Measurements from ENCODE around the gene MAP3K14.

The MAP3K14 gene

DNA sequence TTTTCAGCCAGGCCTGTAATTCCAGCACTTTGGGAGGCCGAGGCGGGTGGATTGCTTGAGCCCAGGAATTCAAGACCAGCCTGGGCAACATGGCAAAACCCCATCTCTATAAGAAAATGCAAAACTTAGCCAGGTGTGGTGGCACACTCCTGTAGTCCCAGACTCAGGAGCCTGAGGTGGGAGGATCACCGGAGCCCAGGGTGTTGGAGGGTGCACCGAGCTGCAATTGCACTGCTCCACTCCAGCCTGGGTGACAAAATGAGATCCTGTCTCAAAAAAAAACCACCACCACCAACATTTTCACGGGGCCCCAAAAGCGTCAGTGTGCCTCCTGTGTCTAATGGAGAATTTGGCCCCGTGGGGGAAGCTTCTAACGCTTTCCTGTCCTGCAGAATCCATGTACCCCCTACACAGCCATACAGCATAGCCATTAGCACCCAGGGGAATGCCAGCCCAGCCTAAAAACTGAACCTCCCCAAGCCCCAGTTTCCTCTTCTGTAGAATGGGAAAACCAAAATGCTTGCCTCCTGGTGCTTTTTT is 22.2 kb upstream of the MAP3K14 start:
- no peak for DNase-seq

DNA sequence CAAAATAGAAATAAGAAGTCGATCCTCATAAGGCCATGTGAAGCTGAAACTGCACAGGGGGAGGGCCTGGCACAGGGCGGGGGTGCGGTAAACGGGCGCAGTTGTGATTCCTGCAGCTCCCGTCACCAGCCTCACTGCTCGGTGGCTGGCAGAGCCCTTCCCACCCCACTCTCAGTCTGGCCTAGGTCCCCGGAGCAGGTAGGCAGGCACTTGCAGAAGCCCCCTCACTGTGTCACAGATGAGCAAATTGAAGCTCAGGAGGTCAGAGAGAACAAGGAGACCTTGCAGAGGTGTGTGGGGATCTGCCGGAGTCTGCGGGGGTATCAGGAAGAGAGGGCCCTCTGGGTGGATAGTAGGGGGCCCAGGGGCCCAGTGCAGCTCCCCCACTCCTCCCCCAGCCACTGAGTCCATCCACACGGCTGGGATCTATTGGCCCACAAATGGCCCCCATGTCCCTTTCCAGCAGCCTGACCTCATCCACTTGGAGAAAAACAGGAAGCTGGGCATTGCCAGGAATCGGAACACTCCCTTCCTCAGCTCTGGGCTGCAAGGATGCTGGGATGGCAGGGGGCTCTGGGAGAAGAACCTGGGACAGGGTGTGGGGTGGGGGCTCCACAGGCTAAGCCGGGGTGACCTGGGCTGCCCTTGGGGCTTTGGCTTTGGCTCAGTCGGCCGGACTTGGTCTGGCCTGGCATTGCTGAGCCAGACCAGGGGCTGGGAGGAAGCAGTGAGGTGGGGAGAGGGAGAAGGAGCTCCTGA is 21.4 kb upstream of the MAP3K14 start:
- no peak for DNase-seq

DNA sequence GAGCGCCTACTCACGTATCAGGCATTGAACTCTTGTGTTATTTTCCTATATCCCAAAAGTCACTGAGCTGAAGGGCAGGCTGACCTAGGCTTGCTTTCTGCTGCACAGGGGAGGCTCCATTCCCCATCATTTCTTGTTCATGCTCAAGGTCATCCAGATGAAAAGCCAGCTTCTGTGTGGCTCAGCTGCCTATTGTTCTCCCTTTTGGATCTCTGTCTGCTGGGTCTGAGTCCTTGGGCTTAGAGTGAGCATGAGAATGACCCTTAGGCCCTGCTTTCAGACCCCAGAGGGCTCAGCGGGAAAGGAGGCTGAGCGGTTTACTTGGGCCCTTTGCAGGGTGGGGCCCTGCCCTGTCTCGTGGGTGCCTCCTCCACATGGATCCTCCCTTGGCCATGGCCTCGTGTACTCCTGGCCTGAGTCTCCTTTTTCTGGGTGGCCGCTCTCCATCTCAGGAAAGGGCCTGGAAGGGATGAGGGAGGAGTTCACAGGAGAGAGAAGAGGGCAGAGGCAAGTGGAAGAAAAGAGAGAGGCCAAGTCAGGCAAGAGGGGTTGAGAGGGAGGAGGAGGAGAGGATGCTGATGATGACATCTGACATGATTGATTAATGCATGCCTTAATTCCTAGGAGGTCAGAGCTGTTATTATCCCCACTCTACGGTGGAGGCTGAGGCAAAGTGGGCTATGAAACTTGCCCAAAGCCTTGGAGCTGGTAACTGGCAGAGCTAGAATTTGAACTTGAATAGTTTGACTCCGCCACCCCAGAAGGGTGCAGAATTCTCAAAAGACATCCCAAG is 19.8 kb upstream of the MAP3K14 start:
- no peak for DNase-seq

DNA sequence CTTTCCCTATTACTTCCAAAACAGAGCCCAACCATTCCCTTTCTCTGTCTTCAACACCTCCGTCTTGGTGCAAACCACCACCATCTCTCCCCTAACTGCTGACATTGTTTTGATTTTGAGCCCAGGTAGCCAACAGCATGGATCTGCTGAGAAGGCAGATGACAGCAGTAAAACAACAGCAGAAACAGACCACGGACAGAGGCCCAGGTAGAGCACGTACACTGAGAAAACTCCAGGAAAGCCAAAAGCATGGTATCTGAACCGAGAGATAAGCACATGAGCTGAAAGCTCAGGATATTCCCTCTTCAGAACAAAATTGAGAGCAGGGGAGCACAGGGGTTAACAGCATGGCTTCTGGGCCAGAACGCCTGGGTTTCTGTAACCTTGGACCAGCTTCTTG is 18.9 kb upstream of the MAP3K14 start:
- no peak for DNase-seq

DNA sequence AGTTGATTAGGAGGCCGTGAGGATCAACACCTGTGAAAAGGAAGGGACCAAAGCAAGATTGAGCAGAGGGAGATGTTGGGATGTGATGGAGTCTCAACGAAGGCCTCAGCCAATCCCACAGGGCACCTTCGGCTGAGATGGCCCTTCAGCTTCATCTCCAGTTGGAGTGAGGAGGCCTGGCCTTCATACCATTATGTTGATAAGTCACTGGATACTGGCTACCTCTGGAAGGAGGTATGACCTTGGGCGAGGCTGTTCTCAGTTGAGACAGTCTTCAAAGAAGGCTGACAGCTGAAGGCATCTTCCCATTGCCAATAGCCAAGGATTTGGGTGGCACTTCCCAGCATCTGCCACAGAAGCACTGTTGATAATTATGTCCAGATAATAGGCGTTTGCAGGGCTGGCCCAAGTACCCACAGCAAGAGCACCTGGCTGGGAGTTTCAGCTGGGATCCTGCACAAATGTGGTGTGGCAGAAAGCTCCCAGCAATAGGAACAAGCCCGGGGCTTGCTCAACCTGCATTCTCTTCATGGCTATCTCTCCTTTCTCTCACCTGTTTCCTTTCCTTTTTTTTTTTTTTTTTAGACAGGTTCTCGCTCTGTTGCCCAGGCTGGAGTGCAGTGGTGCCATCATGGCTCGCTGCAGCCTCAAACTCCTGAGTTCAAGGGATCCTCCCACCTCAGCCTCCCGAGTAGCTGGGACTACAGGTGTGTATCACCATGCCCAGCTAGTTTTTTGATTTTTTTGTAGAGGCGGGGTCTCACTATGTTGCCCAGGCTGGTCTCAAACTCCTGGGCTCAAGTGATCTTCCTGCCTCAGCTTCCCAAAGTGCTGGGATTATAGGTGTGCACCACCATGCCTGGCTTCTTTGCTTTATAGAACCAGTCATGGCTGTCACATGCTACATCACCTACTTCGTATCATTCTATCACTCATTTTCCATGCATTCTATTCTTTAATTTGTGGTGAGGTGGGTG is 18.2 kb upstream of the MAP3K14 start:
- no peak for DNase-seq

DNA sequence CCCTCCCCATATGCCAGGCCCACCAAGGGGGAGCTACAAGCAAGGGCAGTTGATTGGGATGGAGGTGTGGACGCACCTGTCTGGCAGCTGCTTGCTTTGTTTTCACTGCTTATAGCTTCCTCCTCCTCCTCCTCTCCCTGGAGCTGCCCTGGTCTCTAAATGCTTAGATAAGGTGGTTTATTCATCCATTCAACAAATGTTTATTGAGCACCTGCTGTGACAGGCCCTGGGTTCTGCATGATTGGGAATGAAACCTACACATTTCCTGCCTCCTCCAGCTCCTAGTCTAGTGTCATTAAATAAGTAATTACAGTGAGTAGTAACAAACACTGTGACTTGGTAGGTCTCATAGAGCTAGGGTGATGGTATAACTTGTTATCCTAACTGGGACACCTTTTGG is 17.4 kb upstream of the MAP3K14 start:
- DNase-seq = no peak

DNA sequence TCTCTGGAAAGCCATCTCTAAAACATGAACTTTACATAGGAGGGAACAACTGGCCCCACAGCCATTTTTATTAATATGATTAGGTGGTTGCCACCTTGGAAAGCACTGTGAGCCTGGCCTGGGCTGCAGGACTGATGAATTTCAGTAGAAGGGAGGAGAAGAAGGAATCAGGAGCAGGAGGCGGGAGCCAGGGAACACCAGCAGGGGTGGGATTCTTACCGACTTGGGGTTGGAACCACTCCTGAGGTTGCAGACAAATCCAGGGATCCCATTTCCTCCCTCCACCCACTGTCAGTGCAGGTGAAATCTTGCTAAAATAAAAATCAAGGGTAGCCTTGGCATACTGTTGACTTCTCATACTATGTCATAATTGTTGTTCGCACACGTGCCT is 16.9 kb upstream of the MAP3K14 start:
- no peak for DNase-seq

DNA sequence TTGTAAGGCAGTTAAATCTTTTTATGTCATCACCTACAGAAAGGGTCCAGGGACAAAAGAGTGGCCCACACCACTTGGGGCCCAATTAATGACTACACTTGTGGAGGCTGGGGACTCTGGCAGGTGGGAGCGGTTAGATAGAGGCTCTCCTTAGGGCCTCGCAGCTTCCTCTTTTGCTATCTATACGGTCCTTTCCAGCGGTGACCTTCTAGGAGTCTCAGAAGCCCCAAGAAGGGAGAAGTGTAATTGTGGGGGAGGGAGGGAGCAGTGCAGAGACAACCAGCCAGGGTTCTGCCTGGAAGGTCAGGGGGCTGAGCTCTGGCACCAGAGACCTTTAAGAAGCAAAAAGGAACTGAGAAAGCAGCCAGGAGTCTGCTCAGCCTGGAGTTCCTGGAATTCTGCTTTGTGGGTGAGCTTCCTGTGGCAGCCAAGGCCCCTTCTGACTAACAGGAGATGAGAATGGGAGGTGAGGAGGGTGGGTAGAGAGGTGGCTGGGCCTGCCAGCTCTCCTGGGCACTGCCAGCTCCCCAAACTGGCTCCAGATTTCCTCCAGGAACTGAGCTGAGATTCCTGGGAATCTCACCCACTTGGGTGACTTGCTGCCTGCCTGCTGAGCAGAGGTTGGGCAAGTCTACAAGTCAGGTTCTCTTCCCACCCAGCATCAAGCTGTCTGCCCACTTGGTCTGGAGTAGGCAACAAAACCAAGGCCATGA is 16.3 kb upstream of the MAP3K14 start:
- no peak for DNase-seq

DNA sequence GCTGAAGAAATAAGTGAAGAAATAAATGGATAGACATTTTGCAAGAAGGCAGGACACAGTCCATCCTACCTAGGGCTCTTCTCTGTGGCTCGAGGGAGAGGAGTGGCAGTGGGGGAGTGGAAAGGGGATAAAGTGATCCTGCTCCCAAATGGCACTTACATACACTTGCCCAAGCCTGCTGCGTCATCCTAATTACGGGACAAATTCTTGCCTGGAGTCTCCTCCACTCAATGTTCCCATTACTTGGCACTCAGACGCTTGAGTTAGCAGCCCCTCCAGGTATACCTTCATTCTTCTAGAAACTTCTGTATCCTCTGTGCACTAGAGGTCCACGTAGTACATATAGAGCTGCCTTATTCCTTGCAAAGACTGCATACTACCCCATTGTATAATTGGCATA is 15.7 kb upstream of the MAP3K14 start:
- DNase-seq = no peak

DNA sequence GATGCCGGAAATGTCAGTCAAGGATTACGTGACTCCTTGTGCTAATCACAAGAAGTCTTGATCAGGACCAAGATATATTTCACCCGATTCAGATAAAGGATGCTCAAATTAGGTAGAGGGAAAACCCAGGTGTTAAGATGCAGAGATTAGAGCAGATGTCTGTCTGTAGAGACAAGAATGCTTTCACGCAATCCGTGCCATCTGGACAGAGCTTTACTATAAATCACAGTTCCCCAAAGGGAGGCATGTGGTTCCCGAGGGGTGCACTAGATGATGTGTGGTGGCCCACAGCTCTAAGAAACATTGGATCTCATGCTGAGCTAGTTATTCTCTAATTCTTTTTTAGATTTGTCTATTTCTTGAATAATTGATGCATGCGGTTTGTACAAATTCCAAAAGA is 9.8 kb upstream of the MAP3K14 start:
- DNase-seq = peak; percentile 83

DNA sequence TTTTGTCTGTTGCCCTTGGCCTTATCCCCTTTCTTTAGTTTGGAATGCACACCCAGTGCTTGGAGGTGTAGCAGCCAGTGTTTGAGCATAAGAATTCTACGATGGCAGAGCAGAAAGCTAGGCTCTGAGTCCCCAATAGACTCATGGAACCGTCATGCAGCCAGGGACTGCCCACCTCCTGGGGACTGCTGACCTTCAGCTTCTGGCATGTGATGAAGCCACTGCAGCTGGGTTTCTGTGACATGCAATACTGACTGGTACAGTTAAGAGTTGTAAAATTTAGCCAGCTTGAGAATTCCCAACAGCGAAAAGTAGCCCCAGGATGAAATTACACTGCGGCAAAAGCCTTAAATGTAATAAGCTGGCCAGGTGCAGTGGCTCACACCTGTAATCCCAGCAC is 9.0 kb upstream of the MAP3K14 start:
- no peak for DNase-seq

DNA sequence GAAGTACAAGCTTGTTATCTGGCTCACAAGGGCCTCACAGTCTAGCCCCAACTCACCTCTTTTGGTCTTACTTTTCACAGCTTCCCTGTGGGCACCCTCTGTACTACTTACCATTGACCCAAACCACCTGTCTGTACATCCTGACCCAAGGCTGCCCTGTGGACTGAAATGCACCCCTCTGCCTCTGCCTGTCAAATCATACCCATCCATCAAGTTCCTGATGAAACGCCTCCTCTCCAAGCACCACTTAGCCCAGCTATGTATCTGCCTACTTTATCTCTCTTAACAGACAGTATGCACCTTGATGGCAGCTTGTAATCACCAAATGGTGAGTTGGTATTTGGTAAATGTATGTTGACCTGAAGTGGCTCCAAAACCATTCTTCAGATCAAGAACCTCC is 7.5 kb upstream of the MAP3K14 start:
- DNase-seq = no peak

DNA sequence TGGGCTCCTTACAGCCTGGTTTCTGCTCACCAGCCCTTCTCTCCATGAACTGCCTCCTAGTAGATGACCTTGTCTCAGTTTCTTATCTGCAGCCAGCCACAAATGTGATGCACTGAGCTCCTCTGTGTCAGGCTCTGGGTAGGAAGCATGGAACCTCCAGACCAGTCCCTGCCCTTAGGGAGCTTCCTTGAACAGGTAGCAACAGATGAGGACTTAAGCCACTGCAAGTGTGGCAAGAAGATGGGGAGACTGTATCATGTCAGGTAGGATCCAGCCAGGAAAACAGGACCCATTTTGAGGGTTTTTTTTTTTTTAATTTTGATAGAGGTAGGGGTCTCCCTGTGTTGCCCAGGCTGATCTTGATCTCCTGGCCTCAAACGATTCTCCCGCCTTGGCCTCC is 5.3 kb upstream of the MAP3K14 start:
- no peak for DNase-seq

DNA sequence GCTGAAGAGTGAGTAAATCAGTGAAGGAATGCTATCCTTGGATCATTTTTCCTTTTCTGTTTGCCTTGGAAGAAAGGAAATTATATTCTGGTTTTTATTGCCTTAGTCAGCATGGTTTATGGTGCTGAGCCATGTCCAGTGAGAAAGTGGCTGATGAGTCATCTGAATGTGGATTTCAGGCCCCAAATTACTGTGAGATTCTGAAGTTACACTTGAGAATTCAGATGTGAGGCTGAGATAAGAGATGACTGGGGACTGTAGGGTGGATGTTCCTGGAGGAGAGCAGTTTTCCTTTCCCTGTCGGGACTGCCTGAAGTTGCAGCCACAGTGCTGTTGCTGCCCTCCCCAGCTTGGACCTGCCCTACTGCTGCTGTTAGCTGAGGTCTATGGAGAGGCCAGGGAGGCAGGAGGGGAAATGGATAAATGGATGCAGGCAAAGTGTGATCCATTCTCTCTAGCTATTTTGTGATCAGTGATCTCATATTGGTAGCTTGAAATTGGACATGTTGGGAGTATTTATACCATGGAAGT is 4.2 kb upstream of the MAP3K14 start:
- DNase-seq = no peak

DNA sequence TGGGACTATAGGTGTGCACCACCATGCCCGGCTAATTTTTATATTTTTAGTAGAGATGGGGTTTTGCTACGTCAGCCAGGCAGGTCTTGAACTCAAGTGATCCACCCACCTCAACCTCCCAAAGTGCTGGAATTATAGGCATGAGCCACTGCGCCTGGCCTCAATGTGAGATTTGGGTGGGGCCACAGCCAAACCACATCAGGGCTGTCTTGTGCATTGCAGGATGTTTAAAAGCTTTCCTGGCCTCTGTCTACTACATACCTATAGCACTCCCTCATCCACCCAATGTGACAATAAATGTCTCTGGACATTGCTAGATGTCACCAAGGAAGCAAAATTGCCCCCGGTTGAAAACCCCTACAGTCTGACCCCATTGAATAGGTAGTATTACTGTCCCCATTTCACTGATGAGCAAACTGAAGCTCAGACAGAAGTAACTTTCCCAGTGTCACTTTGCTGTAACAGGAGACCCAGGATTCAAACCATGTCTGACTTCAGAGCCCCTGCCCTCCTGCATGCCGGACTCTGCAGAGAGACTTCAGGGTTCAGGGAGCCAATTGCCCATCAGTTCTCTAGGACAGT is 3.6 kb upstream of the MAP3K14 start:
- no peak for DNase-seq

DNA sequence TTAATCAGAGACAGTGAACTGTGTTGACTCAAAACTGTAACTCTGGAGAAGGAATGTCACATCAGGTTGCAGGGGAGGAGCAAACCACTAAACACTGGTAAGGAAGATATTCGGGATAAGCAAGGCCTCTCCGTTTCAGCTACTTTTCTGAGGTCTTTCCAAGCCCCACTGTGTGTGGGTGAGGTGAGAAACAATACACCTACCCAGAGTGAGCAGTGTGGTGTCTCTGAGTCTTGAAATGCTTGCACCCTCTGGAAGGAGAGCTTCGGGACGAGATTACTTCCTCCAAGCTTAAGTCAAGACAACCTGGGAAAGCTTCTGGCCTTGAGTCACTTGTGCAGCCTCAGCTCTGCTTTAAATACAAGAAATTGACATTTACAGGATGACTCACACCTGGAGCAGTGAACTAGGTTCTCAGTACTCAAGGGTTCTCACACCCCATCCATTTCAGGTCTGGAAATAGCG is 2.5 kb upstream of the MAP3K14 start:
- DNase-seq = no peak

DNA sequence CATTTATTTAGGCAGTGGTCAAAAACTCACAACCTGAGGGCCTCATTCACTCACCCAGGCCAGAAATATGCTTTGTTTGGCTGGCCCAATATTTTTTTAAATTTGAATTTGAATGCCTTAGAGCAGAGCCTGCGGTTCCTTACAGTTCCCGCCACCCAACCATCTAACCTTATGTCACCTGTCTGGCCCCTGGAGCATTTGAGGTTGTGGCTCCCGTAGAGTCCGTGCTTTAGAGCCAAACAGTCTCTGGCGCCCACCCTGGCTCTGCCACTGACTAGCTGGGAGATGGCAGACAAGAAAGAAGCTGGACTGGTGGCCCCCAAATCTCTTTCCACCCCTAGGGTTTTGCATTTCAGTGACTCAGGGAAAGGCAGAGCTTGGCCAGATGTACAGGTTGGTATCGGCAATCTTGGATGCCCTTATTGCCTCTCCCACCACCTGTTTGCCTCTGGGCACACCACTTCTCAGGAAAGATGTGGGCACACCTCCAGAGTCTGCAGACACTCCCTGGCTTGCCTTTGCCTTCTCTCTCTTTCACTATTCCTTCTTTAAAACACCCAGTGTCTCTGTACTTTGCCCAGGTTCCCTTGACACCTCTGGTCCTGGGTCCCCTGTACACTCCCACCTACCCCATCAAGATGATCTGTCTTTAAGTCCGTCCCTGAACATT is 1.9 kb upstream of the MAP3K14 start:
- no peak for DNase-seq

DNA sequence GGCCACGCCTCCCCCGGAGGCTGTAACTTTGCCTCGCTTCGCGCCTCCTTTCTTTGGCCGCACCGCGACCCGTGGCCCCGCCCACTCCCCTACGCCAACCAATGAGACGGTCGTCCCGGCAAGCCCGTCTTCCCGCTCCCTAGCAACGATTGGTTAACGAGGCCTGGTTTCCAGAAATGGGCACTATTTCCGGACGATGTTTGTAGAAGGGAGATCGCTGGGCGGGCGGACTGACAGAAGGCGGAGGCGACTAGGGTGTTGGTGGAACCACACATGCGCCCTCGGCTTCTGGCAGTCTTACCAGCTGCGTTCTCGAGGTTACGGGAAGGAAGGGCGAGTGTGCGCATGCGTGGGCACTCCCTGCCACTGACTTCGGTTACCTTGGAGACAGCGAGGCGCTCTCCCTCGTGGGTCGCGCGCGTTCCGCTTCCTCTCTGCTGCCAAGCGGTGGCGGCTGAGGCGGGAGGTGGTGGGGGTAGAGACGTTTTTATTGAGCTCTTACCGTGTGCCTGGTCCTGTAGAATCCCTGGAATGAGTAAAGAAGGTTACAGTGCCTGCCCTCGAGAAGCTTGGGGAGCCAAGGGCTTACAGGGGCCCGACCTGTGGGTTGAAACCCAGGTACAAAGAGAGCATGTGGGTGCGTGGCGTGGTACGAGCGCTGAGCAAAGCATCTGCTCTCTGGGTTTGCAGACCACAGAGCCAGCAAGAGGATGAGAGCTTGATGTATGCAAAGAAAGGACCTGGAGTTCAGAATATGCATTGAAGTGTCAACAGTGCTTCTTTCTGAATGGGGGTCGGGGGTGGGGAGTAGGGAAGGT is 500 bp upstream of the MAP3K14 start:
- peak; percentile 100 for DNase-seq

DNA sequence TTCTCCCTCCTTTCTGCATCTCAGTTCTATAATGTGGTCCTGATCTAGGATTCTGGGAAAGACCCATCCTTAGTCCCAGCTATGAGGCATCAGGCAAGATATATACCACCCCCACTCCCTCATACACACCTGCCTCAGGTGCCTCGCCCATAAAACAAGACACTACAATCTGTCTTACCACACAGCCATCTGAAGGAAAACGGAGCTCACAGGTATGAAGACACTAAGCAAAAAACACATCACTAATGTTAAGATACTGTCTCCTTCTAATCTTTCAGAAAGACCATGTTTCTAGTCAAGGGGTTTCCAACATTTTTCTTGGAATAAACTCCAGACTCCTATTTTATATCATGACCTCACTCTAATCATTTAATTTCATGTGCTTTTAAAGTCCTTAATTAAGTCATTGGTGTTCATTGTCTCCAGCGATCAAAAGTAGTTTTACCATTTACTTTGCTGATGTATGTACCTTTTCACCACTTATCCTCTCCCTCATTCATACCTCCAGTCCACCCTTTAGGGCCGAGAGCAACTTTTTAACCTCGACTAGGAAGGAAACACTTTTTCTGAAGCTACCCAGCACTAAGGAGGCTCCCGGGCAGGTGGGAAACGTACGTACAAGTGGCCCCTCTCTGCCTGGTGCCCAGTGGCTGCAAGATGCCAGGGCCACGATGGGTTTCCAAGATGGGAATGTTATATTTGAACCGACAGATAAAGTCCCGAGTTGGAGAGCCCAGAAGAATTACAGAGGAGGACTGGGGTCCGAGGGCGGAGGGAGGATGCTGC is 979 bp downstream of the MAP3K14 start:
- no peak for DNase-seq

Data from NCI-H524 treated with DMSO at 0.1 percent for 48 hours (cell line).